Measurements from ENCODE around the gene BICC1.
A peak's percentile ranks its signal among the peaks of the same experiment; 100 is the strongest.

BICC1 gene

GRCh38 chr10:58512491-58513187 lies at the start of gene BICC1:
BICC1 (plus strand) TSS chr10:58512872; CDS start chr10:58513144, 272 bp downstream.
- peak; percentile 31 for DNase-seq

GRCh38 chr10:58464956-58465355 lies 47.7 kb upstream of the BICC1 start:
- DNase-seq = no peak

GRCh38 chr10:58465629-58466028 lies 47.0 kb upstream of the BICC1 start:
- no peak for DNase-seq

GRCh38 chr10:58467931-58468635 lies 44.6 kb upstream of the BICC1 start:
- no peak for DNase-seq

- DNase-seq = no peak
Measured at GRCh38 chr10:58473976-58474375, 38.7 kb upstream of the BICC1 start.

GRCh38 chr10:58475322-58476277 lies 37.1 kb upstream of the BICC1 start:
- DNase-seq = no peak

GRCh38 chr10:58477122-58477521 lies 35.5 kb upstream of the BICC1 start:
- DNase-seq = no peak

GRCh38 chr10:58477902-58478301 lies 34.8 kb upstream of the BICC1 start:
- no peak for DNase-seq

GRCh38 chr10:58479045-58479444 lies 33.6 kb upstream of the BICC1 start:
- DNase-seq = no peak

- no peak for DNase-seq
Measured at GRCh38 chr10:58480321-58480720, 32.4 kb upstream of the BICC1 start.

- no peak for DNase-seq
Measured at GRCh38 chr10:58481569-58482109, 31.0 kb upstream of the BICC1 start.

GRCh38 chr10:58486821-58487220 lies 25.9 kb upstream of the BICC1 start:
- no peak for DNase-seq

- DNase-seq = no peak
Measured at GRCh38 chr10:58488921-58489320, 23.8 kb upstream of the BICC1 start.

- no peak for DNase-seq
Measured at GRCh38 chr10:58502956-58503355, 9.7 kb upstream of the BICC1 start.

GRCh38 chr10:58508316-58508715 lies 4.4 kb upstream of the BICC1 start:
- no peak for DNase-seq

- no peak for DNase-seq
Measured at GRCh38 chr10:58511765-58512490, 744 bp upstream of the BICC1 start.

GRCh38 chr10:58513188-58514110 lies 777 bp downstream of the BICC1 start:
- peak; percentile 18 for DNase-seq

GRCh38 chr10:58514111-58514770 lies 1.6 kb downstream of the BICC1 start:
- DNase-seq = no peak

- DNase-seq = no peak
Measured at GRCh38 chr10:58515291-58515941, 2.7 kb downstream of the BICC1 start.

- DNase-seq = no peak
Measured at GRCh38 chr10:58516119-58516518, 3.4 kb downstream of the BICC1 start.
